Esophagus squamous epithelium (tissue), 4 donors: Measurements from ENCODE around the gene KLHL18.

Source experiments
- CTCF ChIP-seq, 6 experiments: fragments of 450-650 bp in 4 of 6; fragments of 200-600 bp in 2 of 6; sonication (generic) in 2 of 6; IDR thresholded peaks; one replicate each; pipeline ENCODE4 v1.5.1; 2016 to 2019; ENCODE audit warnings: antibody characterized with exemption in 6 of 6, mild to moderate bottlenecking in 4 of 6, moderate library complexity in 4 of 6
- POLR2A ChIP-seq, 4 donors: fragments of 450-650 bp; IDR thresholded peaks; one replicate each; pipeline ENCODE4 v1.6.1; 2017; ENCODE audit warnings: antibody characterized with exemption in 4 of 4, mild to moderate bottlenecking in 4 of 4, moderate library complexity in 3 of 4

GRCh38 chr3:47299381-47300318, 16.9 kb downstream of the KLHL18 start:
- TF ChIP-seq POLR2A (IDR thresholded peaks at IDR 0.05), result no peak
- TF ChIP-seq CTCF (IDR thresholded peaks at IDR 0.05), result no peak
